A549 (cell line): ENCODE results near the gene ZNF200.

Experiments used
- CEBPB ChIP-seq, 2 experiments: fragments of >200 bp in 1 of 2; sonication (Bioruptor Twin) in 1 of 2; formaldehyde crosslinking in 1 of 2; IDR thresholded peaks; 2 replicates each; pipeline ENCODE4 v1.6.1; 2012 to 2016
- CTCF ChIP-seq: fragments of >200 bp; sonication (Bioruptor Twin); formaldehyde crosslinking; IDR thresholded peaks from 3 replicates; pipeline ENCODE4 v1.5.1; 2016
- EP300 ChIP-seq, 2 experiments: fragments of >200 bp; sonication (Bioruptor Twin); formaldehyde crosslinking; IDR thresholded peaks; 2 replicates in 1 of 2; 3 replicates in 1 of 2; pipeline ENCODE4 v1.6.1; 2016 to 2017
- MAX ChIP-seq: IDR thresholded peaks from 2 replicates; pipeline ENCODE4 v1.6.1; 2012
- POLR2A ChIP-seq: IDR thresholded peaks from 2 replicates; pipeline ENCODE4 v1.6.1; 2012; ENCODE audit warnings: mild to moderate bottlenecking, low read length
- RCOR1 ChIP-seq: fragments of 150-350 bp; IDR thresholded peaks from 2 replicates; pipeline ENCODE4 v1.6.1; 2014; ENCODE audit warnings: antibody characterized with exemption, low read length, low read depth
- ZC3H11A ChIP-seq: fragments of 450-650 bp; IDR thresholded peaks from 2 replicates; pipeline ENCODE4 v1.6.1; 2014; ENCODE audit warnings: antibody characterized with exemption, mild to moderate bottlenecking

- TF ChIP-seq MAX (no peak), CEBPB (IDR thresholded peaks at IDR 0.05) (no peak), POLR2A (no peak), CTCF (no peak), ZC3H11A (no peak), RCOR1 (no peak), EP300 (IDR thresholded peaks at IDR 0.05) (no peak)
Measured at GRCh38 chr16:3249451-3249850, 14.5 kb upstream of the ZNF200 start.
